ENCODE results near the gene SLC8A1.

SLC8A1 gene

DNA sequence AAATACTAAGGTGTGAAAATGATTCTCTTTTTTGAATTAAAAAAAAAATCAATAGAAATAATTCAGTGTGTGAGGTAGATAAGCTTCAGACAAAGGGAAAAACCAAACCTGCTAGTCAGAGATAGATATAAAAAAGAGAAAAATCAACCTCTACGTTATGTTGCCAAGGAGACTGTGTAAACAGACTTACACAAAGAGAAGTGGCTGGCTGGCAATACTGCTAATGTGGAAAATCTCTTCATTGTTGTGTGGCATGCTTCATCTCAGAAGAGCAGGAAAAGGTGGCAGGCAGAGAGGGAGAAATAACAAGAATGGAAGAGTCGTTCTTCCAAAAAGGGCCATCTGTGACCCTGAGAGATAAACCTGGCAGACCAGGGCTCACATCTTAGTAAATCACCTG lies 200.8 kb downstream of the SLC8A1 start:
- Histone ChIP-seq H4K20me1 (ENCODE audit: insufficient read depth, low read length, poor library complexity, severe bottlenecking) (no peaks in the 10 kb centered on the region), H3K4me2 (ENCODE audit: low read depth, low read length, poor library complexity, severe bottlenecking) (no peak overlapping the region), H3K9me2 (replicated peaks; ENCODE audit: low read depth, low read length) (no peaks in the 10 kb centered on the region), H3K79me2 (ENCODE audit: insufficient read depth, low read length) (no peaks in the 10 kb centered on the region), H3K4me3 (ENCODE audit: low read length, poor library complexity, severe bottlenecking) (no peak overlapping the region), H2AFZ (ENCODE audit: low read length) (no peak overlapping the region), H3K9ac (ENCODE audit: low read depth, low read length, poor library complexity, severe bottlenecking) (no peak overlapping the region), H3K4me1 (ENCODE audit: insufficient read depth, low read length, poor library complexity, severe bottlenecking) (no peaks in the 10 kb centered on the region), H3K36me3 (ENCODE audit: insufficient read depth, low read length) (no peaks in the 10 kb centered on the region), H3K9me3 (ENCODE audit: insufficient read depth, low read depth, low read length) (no peaks in the 10 kb centered on the region), H3F3A (ENCODE audit: low read depth) (no peaks in the 10 kb centered on the region), H3K27me3 (ENCODE audit: insufficient read depth, low read length, poor library complexity, severe bottlenecking) (no peaks in the 10 kb centered on the region)
- TF ChIP-seq EZH2phosphoT487 (IDR thresholded peaks at IDR 0.05; ENCODE audit: borderline replicate concordance): no peak
- TF ChIP-seq, protein P1, sequence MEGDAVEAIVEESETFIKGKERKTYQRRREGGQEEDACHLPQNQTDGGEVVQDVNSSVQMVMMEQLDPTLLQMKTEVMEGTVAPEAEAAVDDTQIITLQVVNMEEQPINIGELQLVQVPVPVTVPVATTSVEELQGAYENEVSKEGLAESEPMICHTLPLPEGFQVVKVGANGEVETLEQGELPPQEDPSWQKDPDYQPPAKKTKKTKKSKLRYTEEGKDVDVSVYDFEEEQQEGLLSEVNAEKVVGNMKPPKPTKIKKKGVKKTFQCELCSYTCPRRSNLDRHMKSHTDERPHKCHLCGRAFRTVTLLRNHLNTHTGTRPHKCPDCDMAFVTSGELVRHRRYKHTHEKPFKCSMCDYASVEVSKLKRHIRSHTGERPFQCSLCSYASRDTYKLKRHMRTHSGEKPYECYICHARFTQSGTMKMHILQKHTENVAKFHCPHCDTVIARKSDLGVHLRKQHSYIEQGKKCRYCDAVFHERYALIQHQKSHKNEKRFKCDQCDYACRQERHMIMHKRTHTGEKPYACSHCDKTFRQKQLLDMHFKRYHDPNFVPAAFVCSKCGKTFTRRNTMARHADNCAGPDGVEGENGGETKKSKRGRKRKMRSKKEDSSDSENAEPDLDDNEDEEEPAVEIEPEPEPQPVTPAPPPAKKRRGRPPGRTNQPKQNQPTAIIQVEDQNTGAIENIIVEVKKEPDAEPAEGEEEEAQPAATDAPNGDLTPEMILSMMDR (conservative IDR thresholded peaks at IDR 0.05; ENCODE audit: low read length): no peak

DNA sequence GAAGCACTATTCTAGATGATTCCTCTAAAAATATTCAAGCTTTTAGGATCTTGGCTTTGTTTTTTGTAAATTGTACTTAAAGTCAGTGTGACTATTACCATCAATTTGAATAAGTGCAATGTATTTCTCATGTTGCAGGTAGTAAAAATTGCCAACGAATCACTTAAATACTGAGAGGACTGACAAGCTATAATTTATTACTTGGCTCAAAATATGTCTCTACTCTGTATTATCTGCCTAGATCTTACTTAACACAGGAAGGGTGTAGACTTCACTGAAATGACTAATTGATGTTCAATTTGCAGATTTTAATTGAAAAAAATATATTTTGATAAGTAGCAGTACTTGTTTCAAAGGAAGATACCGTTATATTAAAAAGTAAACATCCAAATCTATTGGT lies 202.3 kb downstream of the SLC8A1 start:
- H3K27me3 ChIP-seq (ENCODE audit: insufficient read depth, low read length, poor library complexity, severe bottlenecking): no peaks in the 10 kb centered on the region
- H3K9ac ChIP-seq (ENCODE audit: low read depth, low read length, poor library complexity, severe bottlenecking): no peak overlapping the region
- no peaks in the 10 kb centered on the region for H3K9me2 ChIP-seq (replicated peaks; ENCODE audit: low read depth, low read length)
- no peak overlapping the region for H3K4me3 ChIP-seq (ENCODE audit: low read length, poor library complexity, severe bottlenecking)
- no peaks in the 10 kb centered on the region for H3K4me1 ChIP-seq (ENCODE audit: insufficient read depth, low read length, poor library complexity, severe bottlenecking)
- no peaks in the 10 kb centered on the region for H4K20me1 ChIP-seq (ENCODE audit: insufficient read depth, low read length, poor library complexity, severe bottlenecking)
- no peak overlapping the region for H2AFZ ChIP-seq (ENCODE audit: low read length)
- TF ChIP-seq, protein P1 (conservative IDR thresholded peaks at IDR 0.05; ENCODE audit: low read length): no peak
- no peak for TF ChIP-seq EZH2phosphoT487 (IDR thresholded peaks at IDR 0.05; ENCODE audit: borderline replicate concordance)
- no peaks in the 10 kb centered on the region for H3K9me3 ChIP-seq (ENCODE audit: insufficient read depth, low read depth, low read length)
- H3K36me3 ChIP-seq (ENCODE audit: insufficient read depth, low read length): no peaks in the 10 kb centered on the region
- no peaks in the 10 kb centered on the region for H3F3A ChIP-seq (ENCODE audit: low read depth)
- no peaks in the 10 kb centered on the region for H3K79me2 ChIP-seq (ENCODE audit: insufficient read depth, low read length)
- H3K4me2 ChIP-seq (ENCODE audit: low read depth, low read length, poor library complexity, severe bottlenecking): no peak overlapping the region

DNA sequence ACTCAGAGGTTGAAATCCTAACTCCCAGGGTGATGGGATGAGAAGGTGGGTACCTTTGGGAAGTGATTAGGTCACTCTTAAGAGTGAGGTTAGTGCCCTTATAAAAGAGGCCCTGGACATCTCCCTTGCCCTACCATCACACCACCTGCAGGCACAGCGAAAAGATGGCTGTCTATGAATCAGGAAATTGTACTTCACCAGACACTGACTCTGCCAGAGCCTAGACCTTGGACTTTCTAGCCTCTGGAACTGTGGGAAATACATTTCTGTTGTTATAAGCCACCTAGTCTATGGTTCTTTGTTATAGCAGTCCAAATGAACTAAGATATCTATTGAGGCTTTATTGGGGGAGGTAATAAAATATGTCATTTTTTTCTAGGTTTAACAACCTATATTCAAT lies 203.6 kb downstream of the SLC8A1 start:
- H3K9me3 ChIP-seq (ENCODE audit: insufficient read depth, low read depth, low read length): no peaks in the 10 kb centered on the region
- no peak overlapping the region for H3K4me2 ChIP-seq (ENCODE audit: low read depth, low read length, poor library complexity, severe bottlenecking)
- no peaks in the 10 kb centered on the region for H3K36me3 ChIP-seq (ENCODE audit: insufficient read depth, low read length)
- no peak for TF ChIP-seq EZH2phosphoT487 (IDR thresholded peaks at IDR 0.05; ENCODE audit: borderline replicate concordance)
- TF ChIP-seq, protein P1 (conservative IDR thresholded peaks at IDR 0.05; ENCODE audit: low read length): no peak
- no peaks in the 10 kb centered on the region for H3F3A ChIP-seq (ENCODE audit: low read depth)
- no peaks in the 10 kb centered on the region for H3K9me2 ChIP-seq (replicated peaks; ENCODE audit: low read depth, low read length)
- no peaks in the 10 kb centered on the region for H3K27me3 ChIP-seq (ENCODE audit: insufficient read depth, low read length, poor library complexity, severe bottlenecking)
- no peak overlapping the region for H3K4me3 ChIP-seq (ENCODE audit: low read length, poor library complexity, severe bottlenecking)
- no peak overlapping the region for H2AFZ ChIP-seq (ENCODE audit: low read length)
- H3K79me2 ChIP-seq (ENCODE audit: insufficient read depth, low read length): no peaks in the 10 kb centered on the region
- H3K9ac ChIP-seq (ENCODE audit: low read depth, low read length, poor library complexity, severe bottlenecking): no peak overlapping the region
- no peaks in the 10 kb centered on the region for H4K20me1 ChIP-seq (ENCODE audit: insufficient read depth, low read length, poor library complexity, severe bottlenecking)
- H3K4me1 ChIP-seq (ENCODE audit: insufficient read depth, low read length, poor library complexity, severe bottlenecking): no peaks in the 10 kb centered on the region
